Lower leg skin (tissue), 3 donors: ENCODE results near the gene VTI1A.

Experiments
- CTCF ChIP-seq, 3 donors: fragments of 450-650 bp; IDR thresholded peaks; one replicate each; pipeline ENCODE4 v1.5.1; 2016; ENCODE audit warnings: antibody characterized with exemption in 3 of 3, mild to moderate bottlenecking in 3 of 3, moderate library complexity in 2 of 3
- POLR2A ChIP-seq, 2 donors: fragments of 450-650 bp; IDR thresholded peaks; one replicate each; pipeline ENCODE4 v1.6.1; 2016 to 2017; ENCODE audit warnings: antibody characterized with exemption in 2 of 2, mild to moderate bottlenecking in 1 of 2, moderate library complexity in 1 of 2

GRCh38 chr10:112778579-112778978 lies 331.6 kb downstream of the VTI1A start:
- TF ChIP-seq CTCF (IDR thresholded peaks at IDR 0.05) (no peak), POLR2A (IDR thresholded peaks at IDR 0.05) (no peak)
